ENCODE data around the gene S100PBP.

- TF ChIP-seq CTCF (IDR thresholded peaks at IDR 0.05) (no peak), POLR2A (IDR thresholded peaks at IDR 0.05) (no peak)
Measured at GRCh38 chr1:32891241-32891570, 73.8 kb downstream of the S100PBP start.
